ENCODE data around the gene SLIT3.

The SLIT3 gene

DNA sequence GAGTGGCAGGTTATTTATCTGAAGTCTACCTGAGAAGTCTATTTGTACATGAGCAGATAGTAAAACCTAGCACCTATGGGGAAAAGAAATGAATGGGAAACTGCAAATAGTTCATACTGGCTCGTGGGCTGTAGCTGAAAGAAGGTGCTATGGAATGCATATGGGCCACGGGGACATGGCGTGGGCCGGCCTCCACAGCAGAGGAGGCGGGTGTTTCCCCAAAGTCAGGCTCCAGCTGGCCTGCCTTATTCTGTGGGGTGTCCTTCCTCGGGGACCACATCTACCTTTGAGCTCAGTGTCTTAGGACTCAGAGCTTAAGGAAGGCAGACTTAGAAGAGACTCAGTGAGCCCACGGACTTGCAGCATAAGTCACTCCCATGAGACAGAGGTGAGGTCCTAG is 371.3 kb downstream of the SLIT3 start:
- no peak for DNase-seq (ENCODE audit: low read depth)

DNA sequence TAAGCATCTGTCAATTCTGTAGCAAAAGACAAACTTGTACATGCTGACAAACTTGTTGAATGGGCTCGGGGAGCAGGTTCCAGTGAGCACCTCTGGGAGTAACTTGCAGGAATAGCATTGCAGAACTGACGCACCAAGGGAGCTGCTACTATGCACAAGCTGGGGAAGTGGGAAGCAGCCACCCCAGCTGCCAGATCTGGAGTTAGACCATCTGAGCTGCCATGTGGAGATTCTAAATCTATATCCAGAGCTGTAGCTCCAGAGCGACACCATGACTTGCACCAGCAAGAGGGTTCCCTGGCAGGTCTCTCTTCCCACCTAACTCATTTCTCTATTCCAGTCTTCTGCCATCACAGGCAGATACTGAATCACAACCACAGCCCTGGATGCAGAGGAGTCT is 375.8 kb downstream of the SLIT3 start:
- DNase-seq (ENCODE audit: low read depth), result no peak
- no peak overlapping the region for H3K4me3 ChIP-seq (replicated peaks; ENCODE audit: low read depth, low read length)
- TF ChIP-seq, protein P1, sequence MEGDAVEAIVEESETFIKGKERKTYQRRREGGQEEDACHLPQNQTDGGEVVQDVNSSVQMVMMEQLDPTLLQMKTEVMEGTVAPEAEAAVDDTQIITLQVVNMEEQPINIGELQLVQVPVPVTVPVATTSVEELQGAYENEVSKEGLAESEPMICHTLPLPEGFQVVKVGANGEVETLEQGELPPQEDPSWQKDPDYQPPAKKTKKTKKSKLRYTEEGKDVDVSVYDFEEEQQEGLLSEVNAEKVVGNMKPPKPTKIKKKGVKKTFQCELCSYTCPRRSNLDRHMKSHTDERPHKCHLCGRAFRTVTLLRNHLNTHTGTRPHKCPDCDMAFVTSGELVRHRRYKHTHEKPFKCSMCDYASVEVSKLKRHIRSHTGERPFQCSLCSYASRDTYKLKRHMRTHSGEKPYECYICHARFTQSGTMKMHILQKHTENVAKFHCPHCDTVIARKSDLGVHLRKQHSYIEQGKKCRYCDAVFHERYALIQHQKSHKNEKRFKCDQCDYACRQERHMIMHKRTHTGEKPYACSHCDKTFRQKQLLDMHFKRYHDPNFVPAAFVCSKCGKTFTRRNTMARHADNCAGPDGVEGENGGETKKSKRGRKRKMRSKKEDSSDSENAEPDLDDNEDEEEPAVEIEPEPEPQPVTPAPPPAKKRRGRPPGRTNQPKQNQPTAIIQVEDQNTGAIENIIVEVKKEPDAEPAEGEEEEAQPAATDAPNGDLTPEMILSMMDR (IDR thresholded peaks at IDR 0.05; ENCODE audit: low read length, missing control alignments), result no peak

More for the DNA sequence above, 371.3 kb downstream of the SLIT3 start:
- TF ChIP-seq, protein P1 (IDR thresholded peaks at IDR 0.05; ENCODE audit: low read length, missing control alignments), result no peak
- H3K4me3 ChIP-seq (replicated peaks; ENCODE audit: low read depth, low read length), result no peak overlapping the region

DNA sequence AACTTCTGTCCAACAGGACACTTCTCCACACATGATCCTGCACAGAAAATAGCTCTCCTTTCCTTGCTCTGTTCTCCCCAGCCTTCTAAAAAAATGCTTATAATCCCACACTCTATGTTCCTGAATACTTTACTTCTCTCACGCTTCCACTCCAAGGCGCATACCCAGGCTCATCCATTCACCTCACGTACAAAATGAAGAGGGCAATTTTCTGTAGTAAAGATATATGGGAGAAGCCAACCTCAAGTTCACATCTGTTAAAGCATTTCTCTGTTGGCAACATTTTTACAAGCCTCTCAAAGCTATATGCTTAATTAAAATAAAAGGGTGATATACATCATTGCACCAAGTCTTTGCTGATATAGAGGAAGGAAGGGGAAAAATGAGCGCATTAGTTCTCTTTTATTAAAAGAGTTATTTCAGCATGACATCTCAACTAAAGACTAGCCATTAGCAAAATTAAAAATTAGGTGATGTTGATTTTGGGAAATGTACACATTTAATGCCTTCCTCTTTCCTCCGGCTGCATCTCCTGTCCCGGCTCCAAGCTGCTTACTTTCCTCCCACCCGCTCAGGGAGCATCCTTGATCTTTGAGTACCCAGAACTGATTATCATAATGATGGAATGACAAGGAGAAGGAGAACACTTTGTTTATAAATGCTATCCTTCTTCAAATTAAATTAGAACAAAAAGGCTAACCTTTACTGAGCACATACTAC is 379.6 kb downstream of the SLIT3 start:
- no peak overlapping the region for H3K4me3 ChIP-seq (replicated peaks; ENCODE audit: low read depth, low read length)
- TF ChIP-seq, protein P1 (IDR thresholded peaks at IDR 0.05; ENCODE audit: low read length, missing control alignments), result no peak
- no peak for DNase-seq (ENCODE audit: low read depth)

DNA sequence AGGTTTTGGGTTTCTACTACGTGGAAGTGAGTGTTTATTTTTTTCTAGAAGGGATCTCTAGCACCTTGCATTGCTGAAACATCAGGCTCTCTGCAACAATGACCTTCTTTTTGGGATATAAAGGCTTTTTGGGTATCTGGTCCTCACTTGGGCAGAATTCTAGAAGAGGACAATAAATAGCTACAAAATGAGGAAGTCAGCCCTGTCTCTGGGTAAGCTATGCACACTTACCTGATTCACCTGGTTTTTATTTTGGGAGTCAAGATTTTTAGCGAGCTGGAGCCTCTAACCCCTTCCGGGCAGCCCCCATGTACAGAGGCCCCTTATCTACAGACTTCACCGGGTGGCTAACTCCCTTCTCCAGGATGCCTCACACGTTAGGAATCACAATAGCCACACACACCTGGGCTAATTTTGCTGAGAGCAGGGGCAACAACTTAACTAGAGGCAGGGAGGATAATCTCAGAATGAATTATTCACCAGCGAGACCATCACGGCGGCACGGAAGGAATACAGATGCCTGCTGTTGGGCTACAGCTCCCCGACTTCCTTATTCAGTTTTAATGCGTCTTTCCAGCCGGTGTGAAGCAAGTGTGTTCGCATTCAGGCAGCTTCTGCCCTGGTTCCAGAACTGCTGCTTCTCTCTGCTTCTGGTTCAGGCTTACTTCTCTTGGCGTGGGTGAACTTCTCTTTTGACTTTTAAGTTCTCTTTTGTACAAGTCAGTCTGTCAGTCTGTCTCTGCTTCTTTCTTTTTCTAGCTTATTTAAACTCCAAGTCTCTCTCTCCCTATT is 380.7 kb downstream of the SLIT3 start:
- DNase-seq (ENCODE audit: low read depth), result no peak
- H3K4me3 ChIP-seq (replicated peaks; ENCODE audit: low read depth, low read length), result no peak overlapping the region
- TF ChIP-seq, protein P1 (IDR thresholded peaks at IDR 0.05; ENCODE audit: low read length, missing control alignments), result no peak

DNA sequence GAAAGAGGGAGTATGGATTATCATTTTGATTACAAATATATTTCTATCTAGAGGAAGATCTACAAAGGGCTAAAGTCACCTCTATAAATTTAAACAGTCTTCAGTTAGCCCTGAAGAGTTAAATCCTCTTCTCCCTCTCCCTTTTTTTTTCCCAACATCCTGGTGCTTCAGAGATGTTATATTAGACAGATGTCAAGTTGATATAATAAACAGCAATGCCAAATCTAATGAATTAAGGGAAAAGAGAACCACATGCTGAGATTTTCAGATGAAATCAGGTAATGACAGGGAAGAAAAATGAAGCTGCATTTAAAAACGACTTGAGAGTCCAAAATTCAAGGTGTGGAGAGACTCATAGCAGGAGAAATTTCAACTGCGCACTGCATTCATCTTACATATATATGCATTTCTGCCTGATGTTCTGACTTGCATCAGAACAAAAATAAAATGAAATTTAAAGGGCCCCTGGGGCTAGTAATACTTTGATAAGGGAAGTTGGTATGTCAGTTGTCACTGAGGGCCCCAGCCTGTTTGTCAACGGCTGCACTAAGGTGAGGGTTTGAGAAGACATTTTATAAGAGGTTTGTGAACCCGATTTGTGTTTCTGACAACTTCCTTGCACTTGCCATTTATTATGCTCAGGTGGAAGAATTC is 382.9 kb downstream of the SLIT3 start:
- no peak overlapping the region for H3K4me3 ChIP-seq (replicated peaks; ENCODE audit: low read depth, low read length)
- TF ChIP-seq, protein P1 (IDR thresholded peaks at IDR 0.05; ENCODE audit: low read length, missing control alignments), result no peak
- DNase-seq (ENCODE audit: low read depth), result no peak

DNA sequence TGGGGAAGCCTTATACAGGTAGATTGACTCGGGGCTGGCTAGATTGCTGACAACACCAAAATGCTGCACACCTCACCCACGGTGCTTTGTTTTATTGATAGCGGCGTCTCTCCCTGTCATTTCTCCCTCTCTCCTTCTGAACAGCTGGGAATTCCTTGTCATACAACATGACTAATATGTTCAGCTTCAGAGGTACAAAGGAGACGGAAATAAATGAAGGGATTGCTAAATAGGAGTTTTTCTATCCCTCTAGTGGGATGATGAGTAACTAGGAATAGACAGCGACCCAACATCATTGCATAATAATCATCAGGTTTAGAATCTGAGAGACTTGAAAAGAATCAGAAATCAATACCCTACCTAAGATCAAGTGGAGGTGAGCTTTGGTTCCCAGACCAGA is 384.1 kb downstream of the SLIT3 start:
- DNase-seq (ENCODE audit: low read depth), result peak; percentile 38
- TF ChIP-seq, protein P1 (IDR thresholded peaks at IDR 0.05; ENCODE audit: low read length, missing control alignments), result no peak
- no peak overlapping the region for H3K4me3 ChIP-seq (replicated peaks; ENCODE audit: low read depth, low read length)

Measured in fibroblast of pulmonary artery (primary cell).